GM12878 (cell line): Measurements from ENCODE around the gene PCED1B. TPM values are rescaled to one million over a fixed set of nuclear protein-coding genes. Genes with fewer than 3 reads are reported as not detected.

ENCODE experiments used
- ATAC-seq: fragments of 200-7000 bp; cut with Tn5 transposase; 3 replicates; pipeline ENCODE4 v1.9.1; 2020; ENCODE audit warnings: mild to moderate bottlenecking, moderate library complexity
- BruUV-seq: library from RNA; stranded (reverse); fragments of 400-500 nt; replicated peaks from 2 replicates; lab custom pipeline; 2021; lab: Mats Ljungman, UMichigan
- CTCF ChIA-PET: fragments of 300-600 bp; sonication (Branson Sonifier 250); formaldehyde crosslinking; extraction: SDS; loops from one replicate; lab custom pipeline; 2021; ENCODE audit warnings: inconsistent platforms; lab: Yijun Ruan, JAX
- POLR2A ChIA-PET: fragments of 350-600 bp; formaldehyde crosslinking; extraction: SDS; loops from one replicate; lab custom pipeline; 2021; ENCODE audit warnings: inconsistent platforms; lab: Charles Lee
- RAD21 ChIA-PET: fragments of 300-600 bp; sonication (Branson Sonifier 250); formaldehyde crosslinking; loops from one replicate; lab custom pipeline; 2023; ENCODE audit warnings: antibody characterized with exemption; ENCODE audit not compliant: unreplicated experiment; lab: Charles Lee
- SMC1A ChIA-PET: fragments of 300-600 bp; sonication (Branson Sonifier 250); formaldehyde crosslinking; loops from one replicate; lab custom pipeline; 2023; ENCODE audit not compliant: unreplicated experiment, uncharacterized antibody; lab: Charles Lee
- DNase-seq: peaks from one replicate; pipeline ENCODE4 v3.0.0-alpha.2; 2011; ENCODE audit warnings: low read depth, low spot score
- FAIRE-seq: peaks from 3 replicates; lab custom pipeline; 2011; peaks lifted over from hg19 to GRCh38; lab: Jason Lieb, UNC
- H2AFZ ChIP-seq: 2 replicates; pipeline ENCODE4 v1.6.0; 2011; ENCODE audit warnings: low read depth, low read length, control low read depth; ENCODE audit not compliant: control insufficient read depth
- H3K27ac ChIP-seq: 2 replicates; pipeline ENCODE4 v1.5.1; 2011; ENCODE audit warnings: control low read depth; ENCODE audit not compliant: control insufficient read depth, insufficient read depth
- H3K27me3 ChIP-seq, 2 experiments: replicated peaks in 1 of 2; 2 replicates each; pipeline versions ENCODE4 v1.6.0 to v1.6.1; 2011; ENCODE audit warnings: low read length in 1 of 2; ENCODE audit not compliant: control insufficient read depth in 2 of 2, insufficient read depth in 2 of 2
- H3K36me3 ChIP-seq, 2 experiments: 2 replicates each; pipeline ENCODE4 v1.5.1; 2011; ENCODE audit warnings: low read length in 1 of 2; ENCODE audit not compliant: control insufficient read depth in 2 of 2, insufficient read depth in 2 of 2
- H3K4me1 ChIP-seq: 2 replicates; pipeline ENCODE4 v1.6.1; 2011; ENCODE audit warnings: mild to moderate bottlenecking, low read length, moderate library complexity, mixed read lengths; ENCODE audit not compliant: control insufficient read depth, insufficient read depth
- H3K4me2 ChIP-seq: 2 replicates; pipeline ENCODE4 v1.6.0; 2011; ENCODE audit warnings: control low read depth; ENCODE audit not compliant: control insufficient read depth, insufficient read depth
- H3K4me3 ChIP-seq: fragments of 200-600 bp; sonication (generic); 2 replicates; pipeline ENCODE4 v1.5.1; 2016
- H3K79me2 ChIP-seq: 2 replicates; pipeline ENCODE4 v1.6.0; 2011; ENCODE audit warnings: low read length; ENCODE audit not compliant: control insufficient read depth, insufficient read depth
- H3K9ac ChIP-seq: 2 replicates; pipeline ENCODE4 v1.8.0; 2011; ENCODE audit warnings: low read length, control low read depth, mixed read lengths; ENCODE audit not compliant: control insufficient read depth, insufficient read depth
- H3K9me3 ChIP-seq: replicated peaks from 3 replicates; pipeline ENCODE4 v1.5.1; 2011; ENCODE audit warnings: mild to moderate bottlenecking, low read length; ENCODE audit not compliant: control insufficient read depth, insufficient read depth
- H4K20me1 ChIP-seq: 2 replicates; pipeline ENCODE4 v1.6.0; 2011; ENCODE audit not compliant: control insufficient read depth, insufficient read depth
- BHLHE40 ChIP-seq, 2 experiments: fragments of 450-650 bp in 1 of 2; IDR thresholded peaks; 2 replicates each; pipeline ENCODE4 v1.6.1; 2011 to 2017; ENCODE audit warnings: low read depth in 2 of 2, borderline replicate concordance in 1 of 2, improper control_type of control experiment in 1 of 2, low read length in 1 of 2, mild to moderate bottlenecking in 1 of 2
- CHD1 ChIP-seq: IDR thresholded peaks from 2 replicates; pipeline ENCODE4 v1.6.1; 2012; ENCODE audit warnings: low read depth, low read length, improper control_type of control experiment
- E4F1 ChIP-seq: fragments of 450-650 bp; IDR thresholded peaks from 2 replicates; pipeline ENCODE4 v1.6.1; 2018; ENCODE audit warnings: borderline replicate concordance, mild to moderate bottlenecking; ENCODE audit not compliant: partially characterized antibody
- ELK1 ChIP-seq: IDR thresholded peaks from 2 replicates; pipeline ENCODE4 v1.6.1; 2012; ENCODE audit warnings: low read depth, low read length, improper control_type of control experiment
- ETV6 ChIP-seq, 2 experiments: fragments of 450-650 bp in 1 of 2; IDR thresholded peaks in 1 of 2; conservative IDR thresholded peaks in 1 of 2; 2 replicates each; pipeline ENCODE4 v1.6.1; 2014; ENCODE audit warnings: antibody characterized with exemption in 1 of 2, borderline replicate concordance in 1 of 2, low read depth in 1 of 2, mild to moderate bottlenecking in 1 of 2, moderate library complexity in 1 of 2
- FOXK2 ChIP-seq: fragments of 450-650 bp; IDR thresholded peaks from 2 replicates; pipeline ENCODE4 v1.6.1; 2017; ENCODE audit warnings: mild to moderate bottlenecking, moderate library complexity
- IRF5 ChIP-seq: fragments of 450-650 bp; IDR thresholded peaks from 2 replicates; pipeline ENCODE4 v1.6.1; 2017; ENCODE audit warnings: borderline replicate concordance
- JUND ChIP-seq: IDR thresholded peaks from 2 replicates; pipeline ENCODE4 v1.6.1; 2012; ENCODE audit warnings: low read depth, mild to moderate bottlenecking, low read length, improper control_type of control experiment, moderate library complexity
- NFYB ChIP-seq: IDR thresholded peaks from 2 replicates; pipeline ENCODE4 v1.6.1; 2011; ENCODE audit warnings: low read depth, mild to moderate bottlenecking, low read length, improper control_type of control experiment, moderate library complexity; ENCODE audit not compliant: insufficient read depth
- NR2C1 ChIP-seq: fragments of 450-650 bp; IDR thresholded peaks from 2 replicates; pipeline ENCODE4 v1.6.1; 2017; ENCODE audit warnings: antibody characterized with exemption, mild to moderate bottlenecking, moderate library complexity
- PML ChIP-seq: IDR thresholded peaks from 2 replicates; pipeline ENCODE4 v1.6.1; 2012; ENCODE audit warnings: low read length, inconsistent platforms
- RAD51 ChIP-seq: fragments of 450-650 bp; IDR thresholded peaks from 2 replicates; pipeline ENCODE4 v1.6.1; 2016; ENCODE audit warnings: moderate library complexity, mild to moderate bottlenecking, inconsistent platforms
- SKIL ChIP-seq: fragments of 450-650 bp; IDR thresholded peaks from 2 replicates; pipeline ENCODE4 v1.6.1; 2017; ENCODE audit warnings: mild to moderate bottlenecking, low read depth, inconsistent platforms; ENCODE audit not compliant: poor library complexity, severe bottlenecking
- WRNIP1 ChIP-seq: IDR thresholded peaks from 2 replicates; pipeline ENCODE4 v1.6.1; 2011; ENCODE audit warnings: low read depth, low read length, improper control_type of control experiment, borderline replicate concordance
- ZNF384 ChIP-seq: IDR thresholded peaks from 2 replicates; pipeline ENCODE4 v1.6.1; 2012; ENCODE audit warnings: low read depth, mild to moderate bottlenecking, low read length, improper control_type of control experiment, borderline replicate concordance
- ZZZ3 ChIP-seq: IDR thresholded peaks from 2 replicates; pipeline ENCODE4 v1.6.1; 2011; ENCODE audit warnings: low read depth; ENCODE audit not compliant: control insufficient read depth, insufficient read length
- WGBS: methylation state at CpG from one replicate; pipeline ENCODE4 v1.1.6; 2016; ENCODE audit warnings: low lambda C conversion rate; ENCODE audit not compliant: insufficient replicate concordance, insufficient coverage; ENCODE audit errors: missing lambda C conversion rate; 5-methylcytosine and 5-hydroxymethylcytosine counted together
- in situ Hi-C: fragments of 300-500 bp; cut with MboI; formaldehyde crosslinking; loops from 9 replicates; pipeline ENCODE4 v1.14.3; 2018; ENCODE audit warnings: mixed read lengths
- intact Hi-C: fragments of 100-400 bp; cut with micrococcal nuclease; formaldehyde crosslinking; loops from one replicate; pipeline ENCODE4 v1.14.2; 2022; ENCODE audit not compliant: unreplicated experiment
- polyA plus RNA-seq, 11 experiments: library from polyadenylated mRNA; depleted of rRNA in 4 of 11; unstranded in 6 of 11; stranded (reverse) in 5 of 11; fragments of >200 nt; fragmentation: Nextera tagmentation in 4 of 11; fragmentation: Illumina TruSeq in 1 of 11; extraction: Ambion mirVana in 4 of 11; extraction: Trizol in 1 of 11; gene quantifications; 1 replicate in 1 of 11; 2 replicates in 10 of 11; pipeline versions ENCODE4 v1.2.1 to v1.2.3, GENCODE V29; 2011 to 2016; ENCODE audit warnings: inconsistent platforms in 2 of 11, missing spikeins in 2 of 11, low read depth in 1 of 11
- total RNA-seq, 4 experiments: library from RNA; depleted of rRNA in 3 of 4; stranded (reverse); fragments of >200 nt in 3 of 4; fragmentation: Illumina TruSeq in 1 of 4; extraction: Trizol in 1 of 4; gene quantifications; 2 replicates each; pipeline versions ENCODE4 v1.2.1 to v1.2.3, GENCODE V29; 2013 to 2021

Gene PCED1B
- total and polyA plus RNA-seq, 10 of the 15 experiments (the other 5 are each of a cell fraction or from before 2014, with no cell fraction given), result 0.80 to 8.8 (median 3.0) TPM

- no peak for TF ChIP-seq ZZZ3
- no peak for TF ChIP-seq FOXK2
- TF ChIP-seq NFYB, result no peak
- no peak for TF ChIP-seq NR2C1
- TF ChIP-seq ETV6 (conservative IDR thresholded peaks at IDR 0.05 in 1 of 2, IDR thresholded peaks at IDR 0.05 in 1 of 2; ENCODE audit: borderline replicate concordance in 1 of 2, low read depth in 1 of 2), result no peak
- no peak for TF ChIP-seq JUND
- TF ChIP-seq ZNF384, result no peak
- no peak for TF ChIP-seq PML
- TF ChIP-seq CHD1, result no peak
- TF ChIP-seq BHLHE40 (IDR thresholded peaks at IDR 0.05; ENCODE audit: borderline replicate concordance in 1 of 2, low read depth in 2 of 2, low read length in 1 of 2), result no peak
- TF ChIP-seq E4F1, result no peak
- TF ChIP-seq SKIL, result no peak
- no peak for TF ChIP-seq WRNIP1
- TF ChIP-seq ELK1, result no peak
- TF ChIP-seq IRF5, result no peak
- TF ChIP-seq RAD51, result no peak
- TF ChIP-seq, all 136 proteins: peak for 0
- ChIA-PET POLR2A (no interaction called here), CTCF (interaction anchor here (0.6 to 0.9 kb wide), 3 partner anchors 50 to 160 kb away, joined by 3 to 4 read pairs (median 3); no protein-coding TSS in a partner anchor), RAD21 (no interaction called here), SMC1A (no interaction called here)
- Histone ChIP-seq H3K79me2 (no peaks in the 10 kb centered on the region), H3K36me3 (no peaks in the 10 kb centered on the region), H3K4me3 (no peak overlapping the region), H3K9ac (no peak overlapping the region), H3K27ac (no peak overlapping the region), H3K27me3 (no peaks in the 10 kb centered on the region; a peak in 1 of 4 replicates), H3K9me3 (no peaks in the 10 kb centered on the region), H4K20me1 (peaks cover 3% of the 10 kb centered on the region; the same call in 1 of the 2 replicates), H3K4me2 (no peak overlapping the region), H3K4me1 (no peaks in the 10 kb centered on the region), H2AFZ (no peak overlapping the region)
- no peak for ATAC-seq
- no peak for DNase-seq
- no peak for FAIRE-seq
- WGBS, result 2% methylated on average over 2 of the region's 2 CpGs
- intact Hi-C loops (no loop called here), in situ Hi-C loops (no loop called here)
- BruUV-seq, result no TSS peak
Observed at GRCh38 chr12:47144769-47145168, 65.3 kb downstream of the PCED1B start.
